NT2/D1 (cell line): Measurements from ENCODE around the gene CASTOR1.

Experiments
- DNase-seq: peaks from one replicate; pipeline ENCODE4 v3.0.0-alpha.2; 2011; ENCODE audit warnings: low read depth, low spot score
- H3K27me3 ChIP-seq: 2 replicates; pipeline ENCODE4 v1.6.0; 2011; ENCODE audit warnings: mild to moderate bottlenecking; ENCODE audit not compliant: insufficient read length, insufficient read depth
- H3K36me3 ChIP-seq: 2 replicates; pipeline ENCODE4 v1.6.1; 2011; ENCODE audit warnings: mild to moderate bottlenecking, low read length, mixed read lengths; ENCODE audit not compliant: insufficient read depth, insufficient read length
- H3K4me1 ChIP-seq: 2 replicates; pipeline ENCODE4 v1.5.1; 2011; ENCODE audit not compliant: insufficient read depth, insufficient read length
- H3K4me3 ChIP-seq: 2 replicates; pipeline ENCODE4 v1.5.1; 2011; ENCODE audit warnings: low read depth; ENCODE audit not compliant: insufficient read length
- H3K9ac ChIP-seq: 2 replicates; pipeline ENCODE4 v1.6.0; 2011; ENCODE audit warnings: low read depth; ENCODE audit not compliant: insufficient read length
- H3K9me3 ChIP-seq: 2 replicates; pipeline ENCODE4 v1.5.1; 2011; ENCODE audit warnings: mild to moderate bottlenecking, low read length; ENCODE audit not compliant: insufficient read depth
- SUZ12 ChIP-seq: IDR thresholded peaks from 2 replicates; pipeline ENCODE4 v1.6.1; 2011; ENCODE audit not compliant: insufficient read length, insufficient read depth; ENCODE audit errors: extremely low read depth
- YY1 ChIP-seq: IDR thresholded peaks from 2 replicates; pipeline ENCODE4 v1.6.1; 2011; ENCODE audit not compliant: insufficient read length, insufficient read depth
- ZNF274 ChIP-seq: IDR thresholded peaks from 2 replicates; pipeline ENCODE4 v1.6.1; 2011; ENCODE audit warnings: mild to moderate bottlenecking, low read depth, low read length

Gene CASTOR1

GRCh38 chr22:30274437-30274812 lies 14.9 kb downstream of the CASTOR1 start:
- H3K36me3 ChIP-seq: no peaks in the 10 kb centered on the region

GRCh38 chr22:30273711-30274436 lies 15.4 kb downstream of the CASTOR1 start:
- H3K9me3 ChIP-seq: no peaks in the 10 kb centered on the region
- no peaks in the 10 kb centered on the region for H3K27me3 ChIP-seq
- H3K9ac ChIP-seq: peak overlapping the region; percentile 10
- H3K36me3 ChIP-seq: no peaks in the 10 kb centered on the region
- H3K4me1 ChIP-seq: peaks cover 11% of the 10 kb centered on the region
- TF ChIP-seq ZNF274 (no peak), SUZ12 (no peak), YY1 (no peak)
- H3K4me3 ChIP-seq: no peak overlapping the region
- DNase-seq: no peak

More at GRCh38 chr22:30274437-30274812, 14.9 kb downstream of the CASTOR1 start:
- Histone ChIP-seq H3K4me3 (no peak overlapping the region), H3K4me1 (peaks cover 11% of the 10 kb centered on the region), H3K27me3 (no peaks in the 10 kb centered on the region), H3K9me3 (no peaks in the 10 kb centered on the region), H3K9ac (no peak overlapping the region)
- no peak for TF ChIP-seq YY1
- no peak for TF ChIP-seq SUZ12
- no peak for TF ChIP-seq ZNF274
- no peak for DNase-seq

GRCh38 chr22:30272781-30273601 lies 16.3 kb downstream of the CASTOR1 start:
- DNase-seq: no peak
- no peak overlapping the region for H3K9ac ChIP-seq
- TF ChIP-seq ZNF274 (no peak), YY1 (no peak), SUZ12 (no peak)
- no peak overlapping the region for H3K4me3 ChIP-seq
- peaks cover 8% of the 10 kb centered on the region for H3K4me1 ChIP-seq
- H3K36me3 ChIP-seq: no peaks in the 10 kb centered on the region
- H3K27me3 ChIP-seq: no peaks in the 10 kb centered on the region
- H3K9me3 ChIP-seq: no peaks in the 10 kb centered on the region

GRCh38 chr22:30270832-30271231 lies 18.5 kb downstream of the CASTOR1 start:
- DNase-seq: no peak
- Histone ChIP-seq H3K27me3 (no peaks in the 10 kb centered on the region), H3K4me1 (peaks cover 9% of the 10 kb centered on the region), H3K36me3 (no peaks in the 10 kb centered on the region), H3K9me3 (no peaks in the 10 kb centered on the region), H3K4me3 (no peak overlapping the region), H3K9ac (no peak overlapping the region)
- no peak for TF ChIP-seq YY1
- TF ChIP-seq SUZ12: no peak
- no peak for TF ChIP-seq ZNF274

- peaks cover 19% of the 10 kb centered on the region for H3K4me1 ChIP-seq
- H3K9ac ChIP-seq: no peak overlapping the region
- no peaks in the 10 kb centered on the region for H3K9me3 ChIP-seq
- no peaks in the 10 kb centered on the region for H3K36me3 ChIP-seq
- no peak for TF ChIP-seq SUZ12
- TF ChIP-seq YY1: no peak
- TF ChIP-seq ZNF274: no peak
- no peak for DNase-seq
- no peaks in the 10 kb centered on the region for H3K27me3 ChIP-seq
- H3K4me3 ChIP-seq: no peak overlapping the region
Observed at GRCh38 chr22:30268331-30268730, 21.0 kb downstream of the CASTOR1 start.

- Histone ChIP-seq H3K9me3 (no peaks in the 10 kb centered on the region), H3K27me3 (no peaks in the 10 kb centered on the region), H3K4me1 (peaks cover 20% of the 10 kb centered on the region), H3K4me3 (no peak overlapping the region), H3K36me3 (no peaks in the 10 kb centered on the region), H3K9ac (no peak overlapping the region)
- DNase-seq: no peak
- TF ChIP-seq SUZ12: no peak
- no peak for TF ChIP-seq ZNF274
- no peak for TF ChIP-seq YY1
Observed at GRCh38 chr22:30267382-30268302, 21.7 kb downstream of the CASTOR1 start.
